ENCODE measurements around the gene METTL25B. TPM values are rescaled to one million over a fixed set of nuclear protein-coding genes. Genes with fewer than 3 reads are reported as not detected.
A peak's percentile ranks its signal among the peaks of the same experiment; 100 is the strongest.

The METTL25B gene
- total and polyA plus RNA-seq, 11 donors, result 8.9 to 24.3 (median 15.5) TPM

GRCh38 chr1:156727492-156727891 lies 777 bp upstream of the METTL25B start:
- 58 to 64% (median 61%) methylated on average over 7 of the region's 7 CpGs for WGBS, 4 donors
- H3K9me3 ChIP-seq, result no peaks in the 10 kb centered on the region
- H3K4me3 ChIP-seq, result peak overlapping the region; percentile 57 to 96 (median 82)
- DNase-seq (no peak), ATAC-seq (no peak)
- H3K27me3 ChIP-seq, result no peaks in the 10 kb centered on the region
- H3K4me1 ChIP-seq, result peaks cover 22 to 54% (median 36%) of the 10 kb centered on the region in 12 donors
- H3K27ac ChIP-seq, result peak overlapping the region in 9 of 12 donors; percentile 88 to 99 (median 96)
- intact Hi-C loops (cut with DNase I), result loop anchor here in 7 of 10 donors (2.0 to 10.0 kb wide), 8 partner anchors 40 to 165 kb away; partner anchors contain the start of genes NTRK1 (in 3 of the 7), PRCC (in 3 of the 7), INSRR (in 2 of the 7) and PEAR1 (in 1 of the 7)
- peaks cover 0 to 45% (median 25%) of the 10 kb centered on the region in 9 donors for H3K36me3 ChIP-seq
- TF ChIP-seq CTCF (IDR thresholded peaks at IDR 0.05) (no peak), POLR2A (IDR thresholded peaks at IDR 0.05) (no peak)

- peak in 1 of 2 donors; percentile 61 for TF ChIP-seq POLR2A (IDR thresholded peaks at IDR 0.05)
- TF ChIP-seq CTCF (IDR thresholded peaks at IDR 0.05), result no peak
- Histone ChIP-seq H3K4me3 (peak within 1 kb of the TSS; percentile 57 to 96 (median 82)), H3K36me3 (peaks cover 0 to 45% (median 23%) of the 10 kb centered on the region in 9 donors), H3K27ac (peak within 1 kb of the TSS; percentile 88 to 99 (median 96)), H3K9me3 (no peaks in the 10 kb centered on the region), H3K4me1 (peaks cover 22 to 54% (median 36%) of the 10 kb centered on the region in 12 donors), H3K27me3 (no peaks in the 10 kb centered on the region)
- ATAC-seq (peak; percentile 88 to 97 (median 96)), DNase-seq (peak; percentile 96 to 98 (median 97))
- 1 to 6% (median 2%) methylated on average over 19 to 57 of the region's 57 CpGs for WGBS, 4 donors
- intact Hi-C loops (cut with DNase I), result loop anchor here in 8 of 10 donors (1.0 to 10.0 kb wide), 11 partner anchors 12 to 163 kb away; partner anchors contain the start of genes PRCC (in 7 of the 8), NTRK1 (in 3 of the 8), INSRR (in 2 of the 8) and MRPL24 (in 1 of the 8)
These were observed 562 bp downstream of the METTL25B start, which contains the start of gene ISG20L2 for GRCh38 chr1:156728599-156729462. Gene ISG20L2 (minus strand): TSS chr1:156728766. CDS start chr1:156727652, 1,114 bp downstream.

- TF ChIP-seq CTCF (IDR thresholded peaks at IDR 0.05), result no peak
- no peak for TF ChIP-seq POLR2A (IDR thresholded peaks at IDR 0.05)
- H3K4me3 ChIP-seq, result no peak overlapping the region
- intact Hi-C loops (cut with DNase I), result no loop called here
- WGBS, 4 donors, result 75 to 93% (median 92%) methylated on average over 4 to 20 of the region's 20 CpGs
- ATAC-seq (no peak), DNase-seq (peak in 1 of 5 donors; percentile 49)
- H3K4me1 ChIP-seq, result peaks cover 0 to 15% (median 5%) of the 10 kb centered on the region in 12 donors
- H3K9me3 ChIP-seq, result no peaks in the 10 kb centered on the region
- H3K27me3 ChIP-seq, result no peaks in the 10 kb centered on the region
- H3K36me3 ChIP-seq, result peaks cover 0 to 65% (median 42%) of the 10 kb centered on the region in 9 donors
- no peak overlapping the region for H3K27ac ChIP-seq
These were observed 5.8 kb downstream of the METTL25B start for GRCh38 chr1:156733989-156734584.
